GM23248 (cell line): ENCODE data around the gene ARSG.

Experiments used
- EZH2 ChIP-seq: fragments of 200-600 bp; sonication (generic); IDR thresholded peaks from 2 replicates; pipeline ENCODE4 v1.6.1; 2018; ENCODE audit warnings: antibody characterized with exemption, mild to moderate bottlenecking; ENCODE audit not compliant: insufficient read depth, poor library complexity, severe bottlenecking
- EZH2phosphoT487 ChIP-seq: fragments of 200-600 bp; sonication (generic); IDR thresholded peaks from 2 replicates; pipeline ENCODE4 v1.6.1; 2018; ENCODE audit warnings: antibody characterized with exemption, moderate library complexity, mild to moderate bottlenecking, low read depth; ENCODE audit not compliant: insufficient read depth

DNA sequence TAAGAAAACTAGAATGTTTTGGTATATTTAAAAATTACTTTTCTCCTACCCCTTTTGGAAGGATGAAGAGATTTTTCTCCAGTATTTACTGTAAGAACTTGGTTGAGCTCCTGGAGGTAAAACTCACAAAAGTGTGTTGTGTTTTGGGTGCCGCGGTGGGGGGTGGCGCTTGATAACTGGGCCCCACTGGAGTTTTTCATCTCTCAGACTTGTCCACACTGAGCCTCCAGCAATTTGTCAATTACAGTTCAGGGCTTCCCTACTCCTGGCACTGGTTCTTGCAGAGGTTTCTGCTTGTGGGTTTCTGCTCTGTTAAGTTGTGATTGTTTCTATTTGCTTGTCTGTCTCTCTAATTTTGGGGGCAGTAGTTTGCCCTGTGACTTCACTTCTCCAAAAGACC is 126.0 kb downstream of the ARSG start:
- TF ChIP-seq EZH2 (no peak), EZH2phosphoT487 (no peak)
